ENCODE measurements around the gene LBR. TPM values are rescaled to one million over a fixed set of nuclear protein-coding genes. Genes with fewer than 3 reads are reported as not detected.
"Not testable (repeated sequence)": the region's sequence is repeated elsewhere in the genome, so short reads cannot be mapped to it uniquely, and the experiment has no call there.

LBR gene
- total RNA-seq, 1 donor from 2014 or later: 81.0 TPM

DNA sequence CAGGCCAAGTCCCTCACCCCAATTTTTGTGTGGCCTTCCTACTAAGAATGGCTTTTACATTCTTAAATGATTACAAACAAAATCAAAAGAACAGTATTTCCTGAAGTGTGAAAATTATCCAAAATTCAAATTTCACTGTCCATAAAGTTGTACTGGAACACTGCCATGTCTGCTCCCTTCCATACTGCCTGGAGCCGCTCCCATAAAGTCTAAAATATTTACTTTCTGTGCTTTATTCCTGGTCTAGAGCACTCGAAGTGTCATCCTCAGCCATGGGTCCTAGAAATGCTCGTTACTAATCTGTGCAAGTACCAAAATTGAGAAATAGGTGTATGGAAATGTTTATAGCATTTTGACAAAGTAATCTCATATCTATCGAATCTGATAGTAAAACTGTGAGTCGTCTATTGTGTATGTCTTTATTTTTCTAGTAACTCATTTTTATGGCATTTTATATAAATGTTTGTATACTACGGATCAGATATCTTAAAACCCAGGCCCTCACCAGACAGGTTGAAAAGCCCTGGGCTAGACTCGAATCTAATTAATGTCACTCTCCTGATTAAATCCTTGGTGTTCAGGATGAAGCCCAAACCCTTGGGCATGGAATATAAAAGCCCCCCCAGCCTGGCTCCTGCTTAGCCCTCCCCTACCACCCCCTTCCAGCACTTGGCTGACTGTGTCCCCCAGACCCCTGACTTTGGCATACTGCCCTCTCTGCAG lies 4.9 kb downstream of the LBR start:
- no peak for DNase-seq (ENCODE audit: low spot score)

DNA sequence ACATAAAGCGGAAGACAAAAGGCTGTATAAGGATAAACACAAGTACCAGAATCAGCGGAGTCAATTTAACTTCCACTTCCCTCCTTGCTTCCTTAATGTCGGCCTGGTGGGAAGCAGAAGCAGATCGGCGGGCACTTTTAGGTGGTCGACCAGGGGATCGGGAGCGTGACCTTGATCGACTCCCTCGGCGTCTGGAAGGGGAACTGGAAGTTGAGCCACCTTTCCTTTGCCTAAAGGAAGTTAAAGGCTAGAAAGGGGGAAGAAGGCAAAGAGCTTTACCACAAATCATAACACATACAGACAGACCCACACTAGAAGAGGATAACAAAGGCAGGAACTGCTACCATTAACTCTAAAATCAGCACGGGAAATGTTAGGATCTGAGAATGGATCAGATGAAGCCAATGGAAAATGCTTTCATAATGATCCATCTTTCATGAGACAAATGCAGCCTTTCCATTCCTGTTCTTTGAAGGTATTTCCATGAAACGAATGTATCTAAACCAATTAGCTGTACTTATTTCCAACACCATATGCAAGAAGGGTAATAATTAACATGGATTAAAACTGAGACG lies 5.7 kb downstream of the LBR start:
- no peak for DNase-seq (ENCODE audit: low spot score)

DNA sequence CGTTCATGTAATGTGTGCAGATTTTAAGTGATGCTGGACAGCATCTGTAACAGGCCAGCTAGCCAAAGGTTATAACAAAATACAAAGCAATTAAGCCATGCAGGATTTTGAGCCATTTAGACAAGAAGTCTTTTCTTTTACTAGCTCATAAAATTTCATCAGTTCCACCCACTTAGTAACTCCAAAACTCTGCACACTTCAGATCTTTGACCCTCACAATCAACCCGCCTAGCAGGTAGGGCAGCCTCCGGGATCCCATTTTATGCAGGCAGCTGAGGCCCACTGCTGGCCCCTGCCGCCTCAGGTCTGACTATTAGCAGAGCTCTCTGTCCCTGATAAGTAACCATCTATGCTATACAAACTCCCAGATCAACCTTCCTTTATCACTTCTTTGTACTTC lies 9.2 kb downstream of the LBR start:
- DNase-seq (ENCODE audit: low spot score): no peak

DNA sequence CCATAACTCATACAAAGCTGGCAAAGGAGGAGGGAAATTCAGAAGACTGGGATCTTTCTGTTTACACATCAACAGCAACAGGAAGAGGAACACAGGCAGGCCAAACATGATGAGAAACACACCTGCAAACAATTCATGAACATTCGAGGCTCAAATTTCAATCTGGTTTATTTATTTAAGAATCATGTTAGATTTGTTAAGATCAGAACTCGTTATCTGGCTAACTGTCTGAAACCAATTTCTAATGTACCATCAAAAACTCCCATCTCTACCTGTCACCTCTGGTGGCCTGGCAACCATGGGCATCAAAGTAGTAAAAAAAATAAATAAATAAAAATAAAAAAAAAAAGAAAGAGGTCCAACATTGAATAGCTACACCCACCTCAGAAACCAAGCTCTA lies 9.8 kb downstream of the LBR start:
- DNase-seq (ENCODE audit: low spot score): no peak

DNA sequence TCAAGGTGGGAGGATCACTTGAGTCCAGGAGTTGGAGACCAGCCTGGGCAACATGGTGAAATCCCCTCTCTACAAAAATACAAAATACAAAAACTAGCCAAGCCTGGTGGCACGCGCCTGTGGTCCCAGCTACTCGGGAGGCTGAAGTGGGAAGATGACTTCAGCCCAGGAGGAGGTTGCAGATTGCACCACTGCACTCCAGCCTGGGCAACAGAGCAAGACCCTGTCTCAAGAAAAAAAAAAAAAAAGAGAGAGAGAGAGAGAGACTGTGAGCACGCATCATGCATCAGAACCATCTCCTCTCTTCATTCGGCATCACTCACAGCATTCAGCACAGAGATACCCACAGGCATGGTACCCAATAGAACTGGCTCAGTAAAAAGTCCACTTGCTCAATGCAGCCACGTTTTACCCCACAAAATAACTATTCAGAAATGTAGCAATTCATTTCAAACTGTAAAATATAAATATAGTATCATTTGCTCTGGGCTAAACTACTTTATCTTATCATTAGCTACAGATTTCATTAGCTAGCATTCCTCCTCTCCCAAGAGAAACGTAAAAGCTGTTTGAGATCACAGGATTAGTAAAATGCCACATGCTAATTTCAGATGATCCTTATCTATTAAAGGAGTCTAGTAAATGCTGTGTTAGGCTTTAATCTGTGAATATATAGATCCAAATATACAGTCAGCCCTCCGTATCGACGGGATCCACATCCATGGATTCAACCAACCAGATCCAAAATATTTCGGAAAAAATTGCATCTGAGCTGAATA lies 11.7 kb downstream of the LBR start:
- no peak for DNase-seq (ENCODE audit: low spot score)

DNA sequence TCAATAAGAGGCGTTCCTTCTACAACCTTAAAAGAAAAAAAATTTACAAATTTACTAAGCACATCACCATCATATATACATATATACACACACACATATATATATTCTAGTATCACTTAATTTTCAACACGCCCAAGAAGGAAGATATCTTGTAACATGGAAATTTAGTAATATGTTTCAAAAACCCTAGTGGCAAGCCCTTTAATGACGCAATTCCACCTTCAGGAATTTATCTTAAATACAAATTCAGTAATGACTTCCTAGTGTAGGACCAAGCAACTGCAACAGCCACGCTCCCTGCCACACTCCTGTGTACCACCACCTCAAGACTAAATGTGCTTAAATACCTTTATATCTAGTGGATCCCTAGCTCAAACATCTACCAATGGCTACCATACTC lies 12.5 kb downstream of the LBR start:
- DNase-seq (ENCODE audit: low spot score): no peak

DNA sequence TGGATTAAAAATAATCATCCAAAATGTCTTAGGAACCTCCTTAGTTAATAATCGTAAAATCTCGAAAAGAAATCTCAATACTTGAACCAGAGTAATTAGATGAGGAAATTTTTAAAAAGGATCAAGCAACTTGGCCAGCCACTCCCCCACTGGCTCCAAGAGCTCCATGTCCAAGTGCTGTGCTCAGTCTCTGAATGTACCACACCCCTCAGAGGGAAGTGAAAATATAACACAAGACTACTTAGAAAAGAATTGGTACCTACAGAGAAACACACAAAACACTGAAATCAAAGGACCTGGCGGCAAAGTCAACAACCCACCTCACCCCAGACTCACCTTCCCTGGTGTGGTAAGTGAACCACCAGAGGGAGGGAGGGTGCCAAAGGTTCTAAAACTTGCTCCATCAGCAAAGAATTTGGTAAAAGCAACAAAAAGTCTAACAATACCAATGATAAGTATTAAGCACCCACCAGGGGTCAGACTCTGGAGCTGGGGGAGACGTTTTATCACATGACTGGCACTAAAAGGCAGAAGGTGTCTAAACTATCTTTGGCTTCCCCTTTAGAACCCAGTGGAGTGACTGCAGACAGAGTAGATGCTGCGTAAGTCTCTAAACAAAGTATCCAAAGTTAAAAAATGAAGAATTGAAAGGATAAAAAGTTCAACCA lies 14.0 kb downstream of the LBR start:
- DNase-seq (ENCODE audit: low spot score): no peak

DNA sequence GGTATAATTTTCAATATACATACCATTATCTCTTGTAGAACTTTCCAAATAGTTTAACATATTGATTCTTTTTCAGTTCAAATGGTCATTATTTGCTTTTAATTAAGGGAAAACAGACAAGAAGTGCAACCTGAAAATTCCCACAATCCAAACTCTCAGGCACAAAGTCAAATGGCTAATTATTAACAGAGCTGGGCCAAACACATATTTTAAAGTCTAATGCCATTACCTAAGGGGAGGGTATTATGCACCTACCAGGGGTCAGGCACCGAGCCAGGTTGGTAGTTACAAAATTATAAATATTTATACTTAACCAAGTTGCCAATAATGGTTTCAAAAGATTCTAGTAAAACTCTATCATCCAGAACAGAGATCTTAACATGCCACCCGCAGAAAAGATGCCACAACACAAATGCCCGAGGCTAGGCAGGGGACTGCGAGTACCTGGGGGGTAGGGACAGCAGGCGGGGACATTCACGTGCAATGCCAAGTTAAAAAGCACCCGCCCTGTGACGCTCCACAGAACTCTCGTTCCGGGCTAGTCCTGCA lies 15.0 kb downstream of the LBR start:
- DNase-seq (ENCODE audit: low spot score): no peak

DNA sequence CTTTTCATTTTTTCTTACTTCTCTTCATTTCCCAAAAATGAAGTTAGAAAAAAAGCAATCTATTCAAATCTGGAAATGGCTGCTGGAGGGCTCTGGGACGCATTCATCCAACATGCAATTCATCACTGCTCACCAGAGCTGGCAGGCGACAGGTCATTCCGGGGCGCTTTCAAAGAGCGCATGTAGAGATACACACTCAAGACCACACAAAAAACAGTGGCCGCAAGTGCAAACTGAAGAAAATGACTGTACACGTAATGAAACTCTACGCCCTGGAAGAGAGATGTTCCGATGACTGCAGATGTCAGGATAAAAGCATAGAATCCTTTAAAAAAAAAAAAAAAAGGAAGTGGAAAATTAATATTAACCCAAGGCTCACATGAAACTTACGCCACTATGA lies 15.5 kb downstream of the LBR start:
- DNase-seq (ENCODE audit: low spot score): no peak

DNA sequence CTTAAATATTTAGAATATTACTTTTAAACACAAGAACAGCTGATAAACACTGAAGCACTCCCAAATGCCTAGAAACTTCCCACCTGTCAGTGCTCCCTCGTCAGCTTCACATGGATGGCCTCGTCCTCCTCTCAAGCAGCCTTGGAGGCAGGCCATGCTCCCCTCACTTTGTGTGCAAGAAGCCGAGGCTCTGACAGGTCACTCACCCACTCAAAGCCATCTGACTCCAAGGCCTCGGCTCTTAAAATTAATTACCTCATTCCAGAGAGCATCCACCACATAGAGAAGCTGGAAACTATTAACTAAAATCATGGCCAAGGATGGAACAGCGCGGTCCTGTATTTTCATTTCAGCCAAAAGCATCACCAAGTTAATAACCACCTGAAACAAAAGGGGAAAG lies 17.8 kb downstream of the LBR start:
- DNase-seq (ENCODE audit: low spot score): no peak

DNA sequence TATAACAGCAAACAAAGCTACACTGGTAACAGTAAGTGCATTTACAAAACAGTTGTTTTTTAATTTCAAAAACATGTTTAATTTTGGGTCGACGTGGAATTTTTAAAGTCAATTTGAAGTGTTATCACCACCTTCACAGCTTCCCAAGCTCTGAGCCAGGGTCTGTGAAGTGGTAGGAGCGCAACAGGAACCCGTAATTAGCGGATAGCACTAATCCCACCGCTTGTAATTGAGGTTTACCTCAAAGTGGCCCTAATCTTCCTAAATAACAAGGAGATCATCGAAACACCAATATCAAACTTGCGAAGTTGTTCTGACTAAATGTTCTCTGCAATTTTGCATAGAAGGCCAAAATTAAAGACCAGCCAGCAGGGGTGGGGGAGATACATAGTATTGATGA lies 18.8 kb downstream of the LBR start:
- DNase-seq (ENCODE audit: low spot score): no peak

DNA sequence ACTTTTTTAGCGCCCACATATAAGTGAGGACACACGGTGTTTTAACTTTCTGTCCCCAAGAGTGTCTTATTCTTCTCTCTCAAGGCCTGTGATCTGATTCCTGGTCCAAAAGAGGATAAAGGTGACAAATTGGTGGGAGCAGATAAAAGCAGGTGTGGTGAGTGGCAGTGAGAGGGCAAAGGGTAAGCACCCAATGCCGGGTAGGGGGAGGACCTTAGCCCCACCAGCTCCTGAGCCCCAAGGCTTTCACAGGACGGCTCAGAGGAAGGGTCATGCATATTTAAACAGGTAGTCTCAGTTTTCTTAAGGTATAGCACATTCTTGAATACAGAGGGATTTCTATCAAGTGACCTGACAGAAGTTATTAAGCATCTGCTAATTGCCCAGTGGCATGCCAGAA lies 19.6 kb downstream of the LBR start:
- DNase-seq (ENCODE audit: low spot score): no peak

DNA sequence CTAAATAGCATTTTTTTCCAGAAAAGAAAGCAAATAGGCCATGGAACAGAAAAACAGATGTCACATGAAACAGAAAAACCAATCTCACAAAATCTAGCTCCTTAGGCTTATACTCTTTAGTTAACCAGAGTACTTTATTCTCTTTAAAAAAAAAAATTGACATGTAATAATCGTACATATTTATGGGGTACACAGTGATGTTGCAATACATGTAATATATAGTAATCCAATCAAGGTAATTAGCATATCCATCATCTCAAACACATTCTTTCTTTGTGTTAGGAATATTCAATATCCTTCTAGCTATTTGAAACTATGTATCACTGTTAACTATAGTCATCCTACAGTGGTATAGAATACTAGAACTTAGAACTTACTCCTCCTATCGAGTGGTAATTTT lies 20.1 kb downstream of the LBR start:
- no peak for DNase-seq (ENCODE audit: low spot score)

DNA sequence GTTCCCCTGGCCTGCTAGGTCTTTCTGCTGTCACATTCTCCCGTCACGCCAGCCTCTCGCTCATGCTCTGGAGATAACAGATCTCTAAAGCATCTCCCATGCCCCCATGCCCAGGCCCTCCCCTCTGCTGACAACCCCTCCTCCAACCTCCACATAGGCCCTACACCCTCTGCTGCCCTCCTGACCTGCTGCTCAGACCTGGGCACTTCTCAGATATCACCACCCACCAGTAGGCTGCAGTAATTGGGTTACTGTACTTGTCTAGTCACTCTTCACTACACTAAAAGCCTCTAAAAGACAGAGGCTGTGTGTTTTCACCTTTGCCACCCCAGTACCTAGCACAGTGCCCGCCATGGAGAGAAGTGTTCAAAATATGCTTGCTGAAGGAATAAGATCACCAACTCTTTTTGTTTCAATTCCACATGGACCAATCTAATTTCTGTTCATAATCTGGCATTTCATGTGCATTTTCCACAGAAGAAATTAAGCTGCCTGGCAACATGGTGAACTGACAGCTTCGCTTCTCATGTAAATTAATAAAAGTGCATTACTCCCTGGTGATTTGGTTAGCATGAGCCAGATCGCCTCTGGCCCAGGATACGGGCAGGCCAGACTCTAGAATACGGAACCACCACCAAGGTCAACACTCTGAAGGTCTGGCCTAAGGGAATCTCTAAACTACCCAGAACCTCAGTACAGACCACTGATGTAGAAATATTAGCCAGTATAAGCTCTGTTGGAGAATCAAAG lies 20.7 kb downstream of the LBR start:
- no peak for DNase-seq (ENCODE audit: low spot score)

DNA sequence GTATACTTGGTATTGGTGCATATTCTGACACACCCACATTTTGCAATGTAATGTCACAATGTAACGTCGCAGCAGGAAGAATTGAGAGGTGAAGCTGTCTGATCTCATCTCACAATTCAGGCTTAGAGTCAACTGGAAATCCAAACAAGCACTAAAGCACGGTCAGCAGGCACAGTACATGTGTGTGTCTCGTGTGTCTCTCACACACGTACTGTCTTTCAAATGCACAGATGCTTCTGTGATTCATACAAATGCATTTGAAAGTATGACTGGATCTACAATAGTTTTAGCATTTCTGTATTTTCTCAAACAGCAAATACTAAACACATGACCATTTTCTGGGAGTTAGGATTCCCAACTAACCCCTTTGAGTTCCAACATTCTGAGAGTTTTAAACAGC lies 26.9 kb downstream of the LBR start:
- no peak for DNase-seq (ENCODE audit: low spot score)

DNA sequence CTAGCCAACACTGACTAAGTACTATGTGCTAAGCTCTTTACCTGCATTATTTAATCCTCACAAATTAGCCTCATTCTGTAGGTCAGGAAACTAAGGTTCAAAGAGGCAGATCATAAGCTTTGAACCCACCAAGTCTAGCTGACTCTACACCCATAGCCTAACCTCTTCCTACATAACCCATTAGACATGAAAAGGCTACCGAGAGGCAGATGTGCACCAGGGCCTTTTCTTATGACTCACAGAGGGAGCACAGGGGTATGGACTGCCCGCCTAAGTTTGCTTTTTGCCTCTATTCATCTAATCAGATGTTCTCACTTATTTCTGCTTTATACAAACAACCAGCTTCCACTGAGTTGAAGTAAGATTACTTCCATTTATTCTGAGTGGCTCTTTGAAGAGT lies 31.5 kb downstream of the LBR start:
- no peak for DNase-seq (ENCODE audit: low spot score)

DNA sequence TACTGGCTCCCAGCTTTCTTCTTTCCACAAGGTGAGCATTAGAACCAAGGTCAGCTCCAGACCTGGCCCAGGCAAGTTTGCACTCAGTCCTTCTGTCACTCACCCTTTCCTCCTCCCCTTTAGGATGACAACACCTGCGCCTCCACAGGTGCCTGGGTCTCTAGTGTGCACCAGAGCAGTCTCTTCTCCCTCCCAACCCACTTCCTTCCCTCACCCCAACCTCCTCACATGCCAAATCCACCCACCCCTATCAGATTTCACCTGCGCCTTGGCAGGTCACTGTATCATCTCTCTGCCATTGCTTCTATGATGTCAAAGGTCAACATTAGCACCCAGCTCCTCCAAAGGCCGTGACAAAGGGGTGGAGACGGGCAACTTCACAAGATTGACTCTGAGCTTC lies 38.0 kb downstream of the LBR start:
- no peak for DNase-seq (ENCODE audit: low spot score)

DNA sequence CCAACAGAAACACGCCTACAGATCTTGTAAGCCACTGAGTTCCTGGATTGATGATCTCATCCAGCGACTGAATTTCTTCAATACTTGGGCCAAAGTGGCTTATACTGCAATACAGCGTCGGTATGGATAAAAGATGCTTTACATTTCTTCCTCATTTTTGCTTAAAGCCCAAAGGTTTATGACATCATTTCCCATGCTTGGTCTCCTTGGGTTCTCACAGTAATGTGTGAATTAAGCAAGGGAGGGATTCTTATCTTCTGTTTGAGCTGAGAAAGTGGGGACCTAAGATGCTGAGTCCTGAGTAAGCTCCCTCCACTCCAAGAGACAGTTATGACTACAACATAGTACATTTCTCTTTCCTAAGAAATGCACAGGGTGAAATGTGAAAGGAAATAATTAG lies 39.5 kb downstream of the LBR start:
- no peak for DNase-seq (ENCODE audit: low spot score)

DNA sequence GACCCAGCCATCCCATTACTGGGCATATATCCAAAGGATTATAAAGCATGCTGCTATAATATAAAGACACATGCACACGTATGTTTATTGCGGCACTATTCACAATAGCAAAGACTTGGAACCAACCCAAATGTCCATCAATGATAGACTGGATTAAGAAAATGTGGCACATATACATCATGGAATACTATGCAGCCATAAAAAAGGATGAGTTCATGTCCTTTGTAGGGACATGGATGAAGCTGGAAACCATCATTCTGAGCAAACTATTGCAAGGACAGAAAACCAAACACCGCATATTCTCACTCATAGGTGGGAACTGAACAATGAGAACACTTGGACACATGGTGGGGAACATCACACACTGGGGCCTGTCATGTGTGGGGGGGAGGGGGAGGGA lies 41.0 kb downstream of the LBR start:
- not testable (repeated sequence) for DNase-seq (ENCODE audit: low spot score)

DNA sequence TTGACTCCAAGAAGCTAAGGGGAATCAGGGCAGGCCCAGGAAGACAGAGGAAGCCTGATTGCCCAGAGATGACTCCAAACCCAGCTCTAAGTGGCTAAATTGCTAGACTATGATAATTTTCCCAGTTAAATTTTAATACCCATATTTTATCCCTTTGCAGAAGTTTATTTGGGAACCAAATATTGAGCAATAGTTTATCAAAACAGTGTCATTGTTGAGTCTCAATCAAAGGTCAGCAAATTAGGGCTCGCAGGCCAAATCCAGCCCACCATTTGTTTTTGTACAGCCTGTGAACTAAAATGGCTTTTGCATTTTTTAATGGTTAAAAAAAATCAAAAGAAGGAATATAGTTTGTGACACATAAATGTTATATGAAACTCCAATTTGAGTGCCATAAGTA lies 47.1 kb downstream of the LBR start:
- DNase-seq (ENCODE audit: low spot score): no peak

DNA sequence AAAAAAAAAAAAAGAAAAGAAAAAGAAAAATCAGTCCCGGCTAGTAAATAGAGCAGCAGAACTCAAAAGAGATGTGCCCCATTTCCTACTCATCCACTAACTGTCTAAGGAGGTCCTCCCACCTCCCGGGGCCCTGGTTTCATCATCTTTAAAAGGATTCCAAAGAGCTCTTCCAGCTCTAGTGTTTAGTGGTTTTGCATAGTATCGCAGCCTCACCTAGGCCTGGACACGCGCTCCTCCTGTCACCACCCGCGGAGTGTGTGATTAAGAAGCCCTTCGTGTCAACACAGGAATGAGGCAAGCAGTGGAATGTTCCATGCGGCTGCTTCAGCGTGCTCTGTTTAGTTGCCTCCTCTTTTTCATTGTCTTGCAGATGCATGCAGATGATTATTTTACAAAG lies 49.0 kb downstream of the LBR start:
- no peak for DNase-seq (ENCODE audit: low spot score)

DNA sequence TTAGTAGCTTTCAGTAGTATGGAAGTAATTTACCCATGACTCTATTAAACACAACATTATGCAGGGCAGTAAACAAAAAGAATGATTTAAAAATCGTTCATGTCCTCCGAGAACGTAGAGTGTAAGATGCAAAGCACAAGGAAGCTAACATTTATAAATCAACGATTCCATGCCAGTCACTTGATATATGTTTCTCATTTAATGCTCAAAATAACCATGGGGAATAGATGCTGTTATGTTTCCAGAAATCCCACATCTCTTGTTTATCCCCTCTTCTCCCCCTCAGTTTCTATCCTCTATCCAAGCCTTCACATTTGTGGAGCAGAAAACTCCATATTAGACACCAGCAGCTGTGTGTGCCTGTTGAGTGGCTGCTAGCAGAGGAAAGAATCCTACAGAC lies 52.8 kb downstream of the LBR start:
- no peak for DNase-seq (ENCODE audit: low spot score)

All from ureter (tissue), 1 donor.